Measurements from ENCODE around the gene NPHP4.

Gene NPHP4

GRCh38 chr1:5982276-5982675, 9.9 kb downstream of the NPHP4 start:
- H3K4me1 ChIP-seq (ENCODE audit: insufficient read depth, low read length, severe bottlenecking) = no peaks in the 10 kb centered on the region
- H2AFZ ChIP-seq (ENCODE audit: low read length) = no peak overlapping the region
- H3K79me2 ChIP-seq (ENCODE audit: insufficient read depth, low read length) = no peaks in the 10 kb centered on the region
- H3K36me3 ChIP-seq (ENCODE audit: insufficient read depth, low read length) = peaks cover 9% of the 10 kb centered on the region; the same call in 1 of the 2 replicates
- H3K9me3 ChIP-seq (ENCODE audit: low read length) = no peaks in the 10 kb centered on the region
- TF ChIP-seq CTCF (IDR thresholded peaks at IDR 0.05; ENCODE audit: low read length) (no peak), EZH2 (IDR thresholded peaks at IDR 0.05; ENCODE audit: borderline replicate concordance, low read length) (no peak)
- no peaks in the 10 kb centered on the region for H3K9me2 ChIP-seq (ENCODE audit: low read depth, low read length)
- H3K27me3 ChIP-seq (ENCODE audit: insufficient read depth, low read length) = no peaks in the 10 kb centered on the region
- no peak overlapping the region for H3K4me2 ChIP-seq (ENCODE audit: low read length)
- no peaks in the 10 kb centered on the region for H4K20me1 ChIP-seq (ENCODE audit: insufficient read depth, low read length)
- no peaks in the 10 kb centered on the region for H3F3A ChIP-seq (ENCODE audit: insufficient read depth, low read length)
- H3K4me3 ChIP-seq (ENCODE audit: low read depth, low read length, poor library complexity, severe bottlenecking) = no peak overlapping the region
- no peak overlapping the region for H3K27ac ChIP-seq (ENCODE audit: low read depth, low read length, poor library complexity, severe bottlenecking)
- no peak overlapping the region for H3K9ac ChIP-seq (ENCODE audit: low read length)

DNA sequence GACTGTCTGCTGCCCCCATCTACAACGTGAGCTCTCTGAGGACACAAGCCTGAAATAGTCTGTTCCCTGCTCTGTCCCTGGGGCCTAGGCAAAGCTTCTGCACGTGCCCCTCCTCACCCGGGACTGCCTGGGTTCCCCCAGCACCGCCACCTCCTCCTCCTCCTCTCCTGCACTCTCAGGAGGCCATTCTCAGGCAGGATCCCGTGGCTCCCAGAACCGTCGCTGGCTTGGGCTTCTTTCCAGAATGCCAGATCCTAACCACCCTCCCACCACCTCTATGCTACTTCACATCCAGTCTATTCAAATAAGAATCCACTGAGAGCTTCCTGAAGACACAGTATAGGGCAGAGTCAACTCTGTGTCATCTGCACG, 11.2 kb downstream of the NPHP4 start:
- Histone ChIP-seq H3K36me3 (ENCODE audit: insufficient read depth, low read length) (peaks cover 9% of the 10 kb centered on the region; the same call in 1 of the 2 replicates), H3K4me2 (ENCODE audit: low read length) (no peak overlapping the region), H3F3A (ENCODE audit: insufficient read depth, low read length) (no peaks in the 10 kb centered on the region), H3K27ac (ENCODE audit: low read depth, low read length, poor library complexity, severe bottlenecking) (no peak overlapping the region), H3K4me1 (ENCODE audit: insufficient read depth, low read length, severe bottlenecking) (no peaks in the 10 kb centered on the region), H3K27me3 (ENCODE audit: insufficient read depth, low read length) (no peaks in the 10 kb centered on the region), H2AFZ (ENCODE audit: low read length) (no peak overlapping the region), H3K9me2 (ENCODE audit: low read depth, low read length) (no peaks in the 10 kb centered on the region), H3K79me2 (ENCODE audit: insufficient read depth, low read length) (no peaks in the 10 kb centered on the region), H4K20me1 (ENCODE audit: insufficient read depth, low read length) (no peaks in the 10 kb centered on the region), H3K9me3 (ENCODE audit: low read length) (no peaks in the 10 kb centered on the region), H3K9ac (ENCODE audit: low read length) (no peak overlapping the region), H3K4me3 (ENCODE audit: low read depth, low read length, poor library complexity, severe bottlenecking) (no peak overlapping the region)
- TF ChIP-seq CTCF (IDR thresholded peaks at IDR 0.05; ENCODE audit: low read length) (no peak), EZH2 (IDR thresholded peaks at IDR 0.05; ENCODE audit: borderline replicate concordance, low read length) (no peak)

DNA sequence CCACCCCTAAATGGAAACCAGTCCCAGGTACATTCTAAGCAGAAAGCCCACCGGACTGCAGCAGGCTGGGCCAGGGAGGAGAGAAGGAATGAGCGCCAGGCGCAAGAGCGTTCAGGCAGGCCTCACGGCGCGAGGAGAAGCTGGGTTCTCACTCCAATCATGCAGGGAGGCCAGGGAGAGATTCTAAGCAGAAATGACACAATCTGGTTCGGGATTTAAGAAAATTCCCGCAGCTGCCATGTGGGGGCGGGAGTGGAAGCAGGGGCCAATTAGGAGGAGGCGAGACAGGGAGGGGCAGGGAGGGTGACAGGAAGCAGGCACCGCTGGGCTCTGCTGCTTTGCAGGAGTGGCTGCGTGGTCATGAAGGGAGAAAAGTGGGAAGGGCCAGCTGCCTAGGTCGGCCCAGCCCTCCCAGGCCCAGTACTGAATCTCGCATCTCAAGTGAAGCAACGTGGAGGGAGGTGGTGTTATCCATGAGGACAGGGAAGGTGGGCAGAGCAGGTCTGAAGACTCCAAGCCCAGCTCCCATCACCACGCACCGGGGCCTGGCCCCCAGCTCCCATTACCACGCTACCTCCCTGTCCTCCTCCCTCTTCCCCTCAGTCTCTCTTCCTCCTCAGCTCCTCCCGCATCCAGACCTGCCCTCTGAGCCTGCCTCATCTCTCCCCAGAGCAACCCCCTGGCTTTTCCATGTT, 11.8 kb downstream of the NPHP4 start:
- no peak for TF ChIP-seq CTCF (IDR thresholded peaks at IDR 0.05; ENCODE audit: low read length)
- TF ChIP-seq EZH2 (IDR thresholded peaks at IDR 0.05; ENCODE audit: borderline replicate concordance, low read length) = no peak
- Histone ChIP-seq H3K9ac (ENCODE audit: low read length) (no peak overlapping the region), H3K36me3 (ENCODE audit: insufficient read depth, low read length) (peaks cover 8% of the 10 kb centered on the region; the same call in 1 of the 2 replicates), H4K20me1 (ENCODE audit: insufficient read depth, low read length) (no peaks in the 10 kb centered on the region), H3K4me3 (ENCODE audit: low read depth, low read length, poor library complexity, severe bottlenecking) (no peak overlapping the region), H3K79me2 (ENCODE audit: insufficient read depth, low read length) (no peaks in the 10 kb centered on the region), H3K9me3 (ENCODE audit: low read length) (no peaks in the 10 kb centered on the region), H3K27ac (ENCODE audit: low read depth, low read length, poor library complexity, severe bottlenecking) (no peak overlapping the region), H3K9me2 (ENCODE audit: low read depth, low read length) (no peaks in the 10 kb centered on the region), H3K4me1 (ENCODE audit: insufficient read depth, low read length, severe bottlenecking) (no peaks in the 10 kb centered on the region), H2AFZ (ENCODE audit: low read length) (no peak overlapping the region), H3F3A (ENCODE audit: insufficient read depth, low read length) (no peaks in the 10 kb centered on the region), H3K27me3 (ENCODE audit: insufficient read depth, low read length) (no peaks in the 10 kb centered on the region), H3K4me2 (ENCODE audit: low read length) (no peak overlapping the region)

All from OCI-LY1 (cell line).